Epithelial cell of prostate (primary cell): ENCODE measurements around the gene SLC6A15.
A peak's percentile ranks its signal among the peaks of the same experiment; 100 is the strongest.

Source experiments
- DNase-seq: peaks from one replicate; pipeline ENCODE4 v3.0.0-alpha.2; 2011; ENCODE audit warnings: low read depth, low spot score
- H3K27ac ChIP-seq: fragments of 450-650 bp; 2 replicates; pipeline ENCODE4 v1.5.1; 2017; ENCODE audit warnings: mild to moderate bottlenecking

The SLC6A15 gene

GRCh38 chr12:84877340-84877739, 35.3 kb downstream of the SLC6A15 start:
- no peak for DNase-seq

DNA sequence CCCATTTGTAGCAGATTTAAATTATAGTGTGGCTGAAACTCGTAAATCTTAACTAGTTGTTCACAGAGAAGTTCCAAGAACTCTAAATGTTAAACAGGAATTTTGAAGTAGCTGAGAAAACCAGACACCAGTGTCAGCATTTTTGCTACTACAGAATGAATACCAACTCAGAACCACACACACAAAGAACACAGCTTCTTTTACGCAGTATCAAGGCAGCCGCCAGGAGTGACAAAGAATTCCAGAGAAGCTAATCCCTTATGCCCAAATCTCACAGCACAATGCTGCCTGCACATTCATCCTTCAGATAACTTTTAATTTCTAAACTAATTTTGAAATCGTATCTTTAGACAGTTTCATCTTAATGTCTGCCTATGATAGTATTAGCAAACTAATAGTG, 37.4 kb downstream of the SLC6A15 start:
- H3K27ac ChIP-seq = no peak overlapping the region
- DNase-seq = no peak

More at GRCh38 chr12:84877340-84877739, 35.3 kb downstream of the SLC6A15 start:
- no peak overlapping the region for H3K27ac ChIP-seq

DNA sequence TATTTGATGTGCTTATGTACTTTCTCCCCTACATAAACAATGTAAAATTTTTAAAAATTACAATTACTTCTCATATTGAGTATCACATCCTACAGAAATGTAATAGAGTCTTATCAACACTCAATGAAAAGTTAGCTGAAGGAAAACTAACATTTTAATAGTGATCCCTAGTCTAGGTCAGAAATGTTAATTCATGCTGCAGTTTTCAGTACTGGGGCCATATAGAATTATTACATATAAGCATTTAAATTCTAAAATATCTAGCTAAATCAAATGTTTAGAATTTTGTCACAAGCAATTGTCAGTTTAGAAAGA, 37.8 kb downstream of the SLC6A15 start:
- DNase-seq = no peak
- H3K27ac ChIP-seq = no peak overlapping the region

GRCh38 chr12:84874125-84874824, 38.3 kb downstream of the SLC6A15 start:
- no peak overlapping the region for H3K27ac ChIP-seq
- no peak for DNase-seq

DNA sequence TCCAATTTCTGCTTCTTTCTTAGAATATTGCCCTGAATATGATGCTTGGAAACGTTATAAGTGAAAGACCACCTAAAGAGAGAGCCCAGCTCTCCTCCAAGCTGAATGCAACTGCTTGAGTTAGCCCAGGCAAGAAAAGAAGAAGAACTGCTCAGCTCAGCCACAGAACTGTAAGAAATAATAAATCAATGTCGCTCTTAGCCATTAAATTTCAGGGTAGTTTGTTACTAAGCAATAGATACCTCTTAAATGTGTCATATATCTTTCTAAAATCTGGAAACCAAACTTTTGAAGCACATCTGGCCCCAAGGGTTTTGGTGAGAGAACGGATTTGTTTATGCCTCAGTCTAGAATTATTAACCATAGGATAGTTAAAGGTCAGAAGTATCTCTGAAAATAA, 50.4 kb downstream of the SLC6A15 start:
- no peak for DNase-seq
- no peak overlapping the region for H3K27ac ChIP-seq

GRCh38 chr12:84860718-84861117, 51.9 kb downstream of the SLC6A15 start:
- H3K27ac ChIP-seq = no peak overlapping the region
- DNase-seq = no peak

DNA sequence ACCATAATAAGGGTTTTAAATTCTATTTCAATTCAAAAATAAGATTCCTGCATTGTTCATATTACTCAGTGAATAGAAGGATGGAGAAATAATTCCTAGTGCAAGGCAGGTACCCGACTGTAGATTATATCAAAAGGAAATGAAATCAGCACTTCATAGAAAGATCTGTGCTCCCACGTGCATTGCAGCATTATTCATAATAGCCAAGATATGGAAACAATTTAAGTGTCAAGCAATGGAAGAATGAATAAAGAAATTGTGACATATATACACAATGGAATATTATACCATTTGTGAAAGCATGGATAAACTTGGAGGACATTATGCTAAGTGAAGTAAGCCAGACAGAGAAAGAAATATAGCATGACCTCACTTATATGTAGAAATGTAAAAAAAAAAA, 53.8 kb downstream of the SLC6A15 start:
- DNase-seq = no peak
- no peak overlapping the region for H3K27ac ChIP-seq

DNA sequence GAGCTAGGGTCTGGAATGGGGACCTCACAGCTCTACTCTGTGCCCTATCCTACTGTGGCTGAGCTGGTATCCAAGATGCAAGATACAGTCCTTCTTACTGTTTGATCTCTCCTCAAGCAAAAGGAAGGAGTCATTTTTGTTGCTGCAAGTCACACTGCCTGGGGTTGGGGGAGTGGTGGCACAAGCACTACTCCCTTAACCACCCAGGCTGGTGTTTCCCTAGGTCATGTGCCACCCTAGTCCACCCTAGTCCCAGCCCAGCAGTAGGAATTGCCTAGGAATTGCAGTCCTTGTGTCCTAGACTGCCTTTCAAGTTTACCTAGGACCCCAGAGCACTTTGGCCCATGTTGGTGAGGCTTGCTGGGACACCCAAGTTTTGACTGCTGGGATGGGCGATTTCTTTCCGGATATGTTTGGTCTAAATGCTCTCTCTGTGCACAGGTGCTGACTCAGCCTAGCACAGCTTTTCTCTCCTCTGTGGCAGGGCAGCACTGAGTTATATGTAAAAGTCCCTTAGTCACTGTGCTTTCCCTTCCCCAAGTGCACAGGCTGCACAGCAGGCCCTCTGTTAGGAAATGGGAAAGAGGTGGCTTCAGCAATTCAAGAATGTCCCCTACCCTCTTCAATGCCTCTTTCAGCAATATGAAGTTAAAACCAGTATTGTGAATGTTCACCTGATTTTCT, 54.9 kb downstream of the SLC6A15 start:
- no peak overlapping the region for H3K27ac ChIP-seq
- no peak for DNase-seq

GRCh38 chr12:84856156-84856900, 56.3 kb downstream of the SLC6A15 start:
- DNase-seq = peak; percentile 82
- peak overlapping the region; percentile 61 for H3K27ac ChIP-seq

GRCh38 chr12:84843593-84844144, 68.9 kb downstream of the SLC6A15 start:
- DNase-seq = no peak
- no peak overlapping the region for H3K27ac ChIP-seq

- DNase-seq = no peak
- no peak overlapping the region for H3K27ac ChIP-seq
These were observed 70.1 kb downstream of the SLC6A15 start for GRCh38 chr12:84842406-84843013.

- DNase-seq = no peak
- H3K27ac ChIP-seq = no peak overlapping the region
These were observed 71.0 kb downstream of the SLC6A15 start for GRCh38 chr12:84841591-84841990.

DNA sequence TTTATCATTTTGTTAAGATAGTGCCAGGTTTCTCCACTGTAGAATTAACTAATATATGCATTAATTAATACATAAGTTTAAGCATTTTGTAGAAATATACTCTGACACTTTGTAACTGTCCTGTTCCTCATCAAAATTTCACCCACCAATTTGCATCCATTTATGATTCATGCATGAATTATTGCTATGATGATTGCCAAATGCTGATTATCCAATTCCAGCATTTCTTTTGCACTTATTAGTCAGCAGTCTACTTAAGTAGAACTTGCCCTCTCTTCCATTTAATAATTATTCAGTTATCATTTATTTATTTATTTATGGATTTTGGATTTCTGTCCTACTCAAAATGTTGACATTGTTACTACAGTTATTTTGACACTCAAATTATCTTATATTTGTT, 72.2 kb downstream of the SLC6A15 start:
- no peak for DNase-seq
- H3K27ac ChIP-seq = no peak overlapping the region

DNA sequence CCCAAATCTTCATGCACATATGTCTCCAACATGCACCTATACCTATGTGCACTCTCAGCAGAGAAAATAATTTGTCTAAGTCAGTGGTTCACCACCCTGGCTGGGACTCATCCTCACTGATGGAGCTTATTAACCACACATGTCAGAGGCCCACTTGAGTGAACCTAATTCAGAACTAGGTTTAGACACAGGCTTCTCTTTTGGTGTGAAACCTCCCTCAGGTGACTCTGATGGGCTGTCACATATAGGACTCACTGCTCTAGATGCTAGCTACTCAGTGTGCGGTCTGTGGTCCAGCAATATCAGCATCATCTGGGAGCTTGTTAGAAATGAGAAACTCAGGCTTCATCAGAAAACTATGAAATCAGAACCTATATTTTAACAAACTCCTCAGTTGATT, 85.7 kb downstream of the SLC6A15 start:
- no peak for DNase-seq
- no peak overlapping the region for H3K27ac ChIP-seq

DNA sequence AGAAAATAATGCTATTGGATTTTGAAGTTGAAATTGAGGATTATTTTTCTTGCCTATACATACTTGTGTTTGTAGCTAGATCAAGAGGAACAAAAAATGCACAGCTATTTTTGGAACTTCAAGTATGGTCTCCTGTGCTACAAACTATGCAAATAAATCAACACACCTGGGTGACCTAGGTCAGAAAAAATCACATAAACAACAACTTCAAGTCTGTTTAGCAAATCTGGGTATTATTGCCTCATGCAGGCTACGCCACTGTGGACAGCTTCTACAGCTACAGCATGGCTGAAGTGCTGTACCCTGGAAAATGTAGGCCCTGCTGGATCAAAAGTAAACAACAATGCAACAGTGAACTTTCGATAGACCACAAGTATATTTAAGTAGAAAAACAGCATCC, 87.5 kb downstream of the SLC6A15 start:
- no peak for DNase-seq
- no peak overlapping the region for H3K27ac ChIP-seq

- no peak overlapping the region for H3K27ac ChIP-seq
- DNase-seq = no peak
These were observed 90.1 kb downstream of the SLC6A15 start for GRCh38 chr12:84822525-84822924.

DNA sequence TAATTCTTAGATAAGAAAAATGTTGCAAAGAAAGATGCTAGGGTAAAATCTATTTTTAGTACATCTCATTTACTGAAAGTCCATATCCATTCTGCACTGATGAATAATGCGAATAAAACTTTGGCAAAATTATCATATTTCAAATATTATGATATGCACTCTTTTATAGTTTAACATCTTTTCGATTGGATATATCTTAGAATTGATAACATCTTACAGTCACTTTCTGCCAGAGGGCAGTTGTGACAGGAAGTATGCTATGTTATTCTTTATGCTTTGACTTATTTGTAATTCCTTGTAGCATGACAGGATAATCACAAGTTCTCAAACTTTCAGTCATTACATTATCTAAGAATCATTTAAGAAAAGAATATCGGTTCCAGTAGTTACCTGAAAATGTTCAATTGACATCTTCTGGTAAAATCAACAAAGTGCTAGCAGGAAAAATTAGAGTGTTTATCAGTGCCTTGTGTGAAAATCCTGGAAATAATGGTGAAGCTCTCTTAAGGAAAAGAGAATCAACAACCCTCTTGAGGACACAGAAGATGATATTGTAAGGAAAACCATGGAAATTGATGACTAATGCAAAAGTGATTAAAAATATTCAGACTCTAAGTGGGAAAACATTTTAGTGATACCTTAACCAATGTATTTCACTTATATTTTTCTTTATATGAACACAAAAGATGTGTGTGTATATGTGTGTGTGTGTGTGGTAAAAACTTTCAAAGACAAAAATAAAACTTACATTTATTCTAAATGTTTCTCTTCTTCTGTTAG, 95.5 kb downstream of the SLC6A15 start:
- H3K27ac ChIP-seq = no peak overlapping the region
- DNase-seq = no peak

DNA sequence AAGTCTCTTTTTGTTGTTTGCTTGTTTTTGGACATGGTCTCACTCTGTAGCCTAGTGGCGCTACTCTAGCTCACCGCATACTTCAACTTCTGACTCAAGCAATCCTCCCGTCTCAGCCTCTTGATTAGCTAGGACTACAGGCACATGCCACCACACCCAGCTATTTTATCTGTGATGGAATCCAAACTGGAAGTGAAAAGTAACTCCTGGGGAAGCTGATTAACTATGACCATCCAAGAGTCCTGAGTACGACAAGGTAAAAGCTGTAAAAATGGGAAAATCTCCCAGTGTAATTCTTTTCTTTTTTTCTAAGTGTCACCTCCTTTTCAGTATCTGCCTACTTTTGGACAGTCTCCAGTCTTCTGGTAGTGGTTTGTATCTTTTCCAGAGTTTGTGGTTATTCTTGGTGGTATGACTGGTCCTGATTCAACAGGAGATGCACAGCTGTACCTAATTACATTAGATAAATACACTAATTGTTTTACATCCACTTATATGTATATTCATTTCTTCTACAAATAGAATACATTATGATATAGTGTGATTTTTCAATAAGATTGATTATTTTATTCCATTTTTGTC, 97.8 kb downstream of the SLC6A15 start:
- DNase-seq = no peak
- no peak overlapping the region for H3K27ac ChIP-seq

DNA sequence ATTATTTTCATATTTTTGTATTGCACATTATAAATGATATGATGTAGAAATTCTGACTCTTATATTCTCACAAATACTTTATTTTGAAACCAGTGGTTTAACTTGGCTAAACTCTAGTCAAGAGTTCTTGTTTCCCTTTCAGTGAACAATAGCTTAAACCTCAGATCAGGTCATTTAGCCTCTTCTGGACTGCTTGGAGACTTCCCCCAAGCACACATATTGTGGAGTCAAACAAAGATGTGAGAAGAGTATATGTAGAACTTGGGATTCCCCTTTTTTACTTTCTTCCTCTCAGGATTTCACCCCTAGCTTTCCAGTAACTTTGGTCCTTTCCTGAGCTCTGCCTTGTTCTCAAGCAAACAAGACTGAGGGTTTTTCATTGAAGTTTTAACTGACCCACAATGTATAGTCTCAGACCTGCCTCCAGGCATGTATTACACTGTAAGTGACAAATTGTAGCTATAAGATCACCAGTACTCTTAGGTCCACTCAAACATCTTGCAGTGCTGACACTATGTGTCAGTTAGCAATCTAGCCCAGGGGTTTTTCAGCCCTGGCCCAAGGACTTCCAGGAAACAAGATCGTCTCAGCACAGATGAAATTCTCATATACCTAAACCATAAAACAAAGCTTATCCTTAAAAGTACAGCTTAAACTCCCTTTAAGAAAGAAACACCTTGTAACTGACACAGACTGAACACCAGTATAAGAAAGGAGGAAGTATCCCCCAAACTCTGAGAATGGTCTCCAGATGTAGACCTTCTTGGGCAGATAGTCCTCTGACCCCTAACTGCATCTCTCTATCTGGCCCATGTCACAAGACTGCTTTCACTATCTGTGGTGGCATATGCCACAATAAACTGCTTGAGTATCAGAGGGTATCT, 98.6 kb downstream of the SLC6A15 start:
- H3K27ac ChIP-seq = no peak overlapping the region
- no peak for DNase-seq
